Measurements from ENCODE around the gene R3HDM4. TPM values are rescaled to one million over a fixed set of nuclear protein-coding genes. Genes with fewer than 3 reads are reported as not detected.

Gene R3HDM4
- total and polyA plus RNA-seq, 9 of the 15 experiments (the other 6 are each of a cell fraction or from before 2014, with no cell fraction given): 3.2 to 154 (median 59.0) TPM

GRCh38 chr19:863315-863620 is 49.8 kb downstream of the R3HDM4 start:
- 74% methylated on average over 6 of the region's 7 CpGs for WGBS (ENCODE audit: insufficient coverage, low coverage, missing lambda C conversion rate)
- in situ Hi-C loops (cut with MboI): no loop called here
- FAIRE-seq (no peak), ATAC-seq (no peak), DNase-seq (ENCODE audit: extremely low read depth in 1 of 4, low spot score in 3 of 4) (no peak)
- Histone ChIP-seq H3K36me3 (ENCODE audit: control insufficient read depth, insufficient read depth, low read length) (peaks cover 29% of the 10 kb centered on the region; the same call in 2 of the 3 replicates), H3K9ac (ENCODE audit: insufficient read depth in 1 of 2, low read depth in 2 of 2, low read length in 2 of 2) (peak overlapping the region; percentile 57 to 76; a peak in 3 of 4 replicates), H3K27me3 (ENCODE audit: control insufficient read depth in 2 of 2, insufficient read depth in 2 of 2, low read length in 2 of 2) (no peaks in the 10 kb centered on the region), H4K20me1 (replicated peaks; ENCODE audit: control insufficient read depth, insufficient read depth, low read length) (no peaks in the 10 kb centered on the region), H3K9me3 (replicated peaks; ENCODE audit: control insufficient read depth, insufficient read depth, low read depth, low read length) (no peaks in the 10 kb centered on the region), H3K4me2 (ENCODE audit: insufficient read depth, low read length) (peak overlapping the region; percentile 72), H3K79me2 (ENCODE audit: control insufficient read depth, insufficient read depth, low read length) (peaks cover 12% of the 10 kb centered on the region), H3K4me1 (replicated peaks in 1 of 2; ENCODE audit: control insufficient read depth in 2 of 2, insufficient read depth in 2 of 2, low read length in 2 of 2) (peaks cover 25 to 77% of the 10 kb centered on the region in 2 experiments), H3K9me1 (ENCODE audit: control insufficient read depth, insufficient read depth, low read length) (no peaks in the 10 kb centered on the region), H2AFZ (ENCODE audit: low read depth, low read length) (no peak overlapping the region; the same call in 1 of the 2 replicates), H3K27ac (ENCODE audit: extremely low read depth, low read depth, low read length) (peak overlapping the region; percentile 91), H3K4me3 (peak overlapping the region; percentile 36; the same call in 1 of the 2 replicates)
- POLR2A ChIA-PET: interaction anchor here (0.5 to 1.6 kb wide), 4 partner anchors 44 to 226 kb away, joined by 3 to 5 read pairs (median 4); no protein-coding TSS in a partner anchor
- TF ChIP-seq ARNT (IDR thresholded peaks at IDR 0.05) (peak in 1 of 2 experiments; percentile 22; a peak in 1 of 4 replicates), ZFX (CRISPR knock-in tag; IDR thresholded peaks at IDR 0.05) (0 out of 2 replicates have a peak, but pooled peaks have one; percentile 12), HLTF (IDR thresholded peaks at IDR 0.05) (no peak), HNRNPUL1 (IDR thresholded peaks at IDR 0.05; ENCODE audit: low read length) (no peak), KDM1A (IDR thresholded peaks at IDR 0.05) (peak; percentile 48 to 52; a peak in 3 of 4 replicates), ZKSCAN8 (CRISPR knock-in tag; IDR thresholded peaks at IDR 0.05) (peak; percentile 90; the same call in 1 of the 2 replicates)
- intact Hi-C loops (cut with micrococcal nuclease): loop anchor here (2.0 to 5.0 kb wide), 3 partner anchors 92 to 379 kb away; partner anchors contain the start of genes ATP5F1D and WDR18
- BruUV-seq (replicated peaks): no TSS peak
- CTCF ChIA-PET (ENCODE audit: low intra/inter-chr PET ratio): interaction anchor here (0.6 kb wide), 2 partner anchors 88 to 933 kb away, joined by 3 to 4 read pairs; no protein-coding TSS in a partner anchor

Measured in K562 (cell line).